GM13977 (cell line): Measurements from ENCODE around the gene ERBB4.
"Not testable (repeated sequence)": the region's sequence is repeated elsewhere in the genome, so short reads cannot be mapped to it uniquely, and the experiment has no call there.

Experiments used
- DNase-seq: peaks from one replicate; pipeline ENCODE4 v3.0.0; 2012; ENCODE audit warnings: low spot score
- in situ Hi-C: fragments of 300-500 bp; cut with MboI; formaldehyde crosslinking; loops from one replicate; pipeline ENCODE4 v1.12.0; 2022; ENCODE audit warnings: low sequenced_read_pairs, low pct_unique_long_range_greater_than_20kb, mixed read lengths, inconsistent platforms; ENCODE audit not compliant: unreplicated experiment
- TF ChIP-seq, protein P1 (sequence below): IDR thresholded peaks from 2 replicates; pipeline ENCODE4 v1.5.1; 2012; ENCODE audit warnings: mild to moderate bottlenecking, control low read depth; ENCODE audit not compliant: insufficient read depth; ENCODE audit errors: extremely low read depth, missing control alignments

Gene ERBB4

DNA sequence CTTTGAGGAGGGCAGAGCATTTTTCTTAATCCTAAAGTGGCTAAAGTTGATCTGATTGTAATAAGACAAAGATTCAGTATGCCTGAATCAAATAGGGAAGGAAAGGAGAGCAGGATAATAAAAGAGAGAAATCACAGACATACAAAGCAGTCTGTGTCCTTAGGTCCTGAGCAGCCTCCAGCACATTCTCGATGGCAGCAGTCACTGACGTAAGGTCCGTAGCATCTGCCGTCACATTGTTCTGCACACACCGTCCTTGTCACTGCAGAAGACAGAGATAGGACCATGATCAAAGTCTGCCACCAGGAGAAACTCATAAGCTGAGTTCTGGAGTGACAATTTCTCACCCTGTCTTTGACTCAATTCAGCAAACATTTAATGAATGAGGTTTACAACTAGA is 813.7 kb downstream of the ERBB4 start:
- TF ChIP-seq, protein P1, sequence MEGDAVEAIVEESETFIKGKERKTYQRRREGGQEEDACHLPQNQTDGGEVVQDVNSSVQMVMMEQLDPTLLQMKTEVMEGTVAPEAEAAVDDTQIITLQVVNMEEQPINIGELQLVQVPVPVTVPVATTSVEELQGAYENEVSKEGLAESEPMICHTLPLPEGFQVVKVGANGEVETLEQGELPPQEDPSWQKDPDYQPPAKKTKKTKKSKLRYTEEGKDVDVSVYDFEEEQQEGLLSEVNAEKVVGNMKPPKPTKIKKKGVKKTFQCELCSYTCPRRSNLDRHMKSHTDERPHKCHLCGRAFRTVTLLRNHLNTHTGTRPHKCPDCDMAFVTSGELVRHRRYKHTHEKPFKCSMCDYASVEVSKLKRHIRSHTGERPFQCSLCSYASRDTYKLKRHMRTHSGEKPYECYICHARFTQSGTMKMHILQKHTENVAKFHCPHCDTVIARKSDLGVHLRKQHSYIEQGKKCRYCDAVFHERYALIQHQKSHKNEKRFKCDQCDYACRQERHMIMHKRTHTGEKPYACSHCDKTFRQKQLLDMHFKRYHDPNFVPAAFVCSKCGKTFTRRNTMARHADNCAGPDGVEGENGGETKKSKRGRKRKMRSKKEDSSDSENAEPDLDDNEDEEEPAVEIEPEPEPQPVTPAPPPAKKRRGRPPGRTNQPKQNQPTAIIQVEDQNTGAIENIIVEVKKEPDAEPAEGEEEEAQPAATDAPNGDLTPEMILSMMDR, result no peak
- in situ Hi-C loops, result no loop called here
- no peak for DNase-seq

DNA sequence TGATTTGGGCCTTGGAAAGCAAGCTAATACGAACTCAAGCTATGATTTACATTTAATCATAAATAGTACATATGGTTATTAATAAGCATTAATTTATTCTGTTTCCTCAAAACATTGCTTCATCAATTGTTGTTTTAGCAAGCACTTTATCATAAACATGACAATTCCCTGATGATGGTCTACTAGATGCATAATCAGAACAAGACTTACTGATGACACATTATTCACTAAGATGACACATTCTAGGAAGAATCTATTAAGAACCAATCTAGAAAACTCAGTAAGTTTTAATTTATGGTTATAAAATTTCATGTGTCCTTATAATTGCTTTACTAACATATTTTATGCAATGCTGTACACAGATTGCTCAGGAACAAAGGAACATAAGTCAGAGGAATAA is 815.2 kb downstream of the ERBB4 start:
- TF ChIP-seq, protein P1, result no peak
- no peak for DNase-seq

DNA sequence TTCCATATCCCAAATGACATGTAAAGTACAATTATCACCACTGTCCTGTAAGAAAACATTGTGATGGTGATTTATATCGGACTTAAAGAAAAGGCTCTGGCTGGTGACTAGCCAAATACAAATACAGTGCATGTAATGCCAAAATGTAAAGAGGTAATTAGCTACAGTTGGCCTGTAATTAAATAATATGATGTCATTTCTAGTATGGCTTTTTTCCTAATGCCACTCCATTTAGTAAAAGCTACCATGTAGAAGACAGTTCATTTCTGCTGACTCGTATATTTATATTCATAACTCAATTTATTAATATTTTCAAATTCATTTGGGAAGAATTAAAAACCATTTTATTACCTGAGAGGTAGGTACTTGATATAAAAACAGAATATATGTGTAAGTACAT is 815.7 kb downstream of the ERBB4 start:
- TF ChIP-seq, protein P1, result no peak
- in situ Hi-C loops, result no loop called here
- no peak for DNase-seq

More for the DNA sequence above, 815.2 kb downstream of the ERBB4 start:
- in situ Hi-C loops, result no loop called here

DNA sequence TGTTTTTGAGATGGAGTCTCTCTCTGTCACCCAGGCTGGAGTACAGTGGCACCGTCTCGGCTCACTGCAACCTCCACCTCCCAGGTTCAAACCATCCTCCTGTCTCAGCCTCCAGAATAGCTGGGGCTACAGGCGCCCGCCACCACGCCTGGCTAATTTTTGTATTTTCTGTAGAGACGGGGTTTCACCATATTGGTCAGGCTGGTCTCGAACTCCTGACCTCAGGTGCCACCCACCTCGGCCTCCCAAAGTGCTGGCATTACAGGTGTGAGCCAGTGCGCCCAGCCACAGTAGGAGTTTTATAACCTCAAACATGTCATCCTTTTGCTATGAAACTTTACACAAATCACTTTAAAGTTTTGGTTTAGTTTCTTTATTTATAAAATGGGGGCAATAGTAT is 816.7 kb downstream of the ERBB4 start:
- in situ Hi-C loops, DNase-seq: not testable (repeated sequence)

DNA sequence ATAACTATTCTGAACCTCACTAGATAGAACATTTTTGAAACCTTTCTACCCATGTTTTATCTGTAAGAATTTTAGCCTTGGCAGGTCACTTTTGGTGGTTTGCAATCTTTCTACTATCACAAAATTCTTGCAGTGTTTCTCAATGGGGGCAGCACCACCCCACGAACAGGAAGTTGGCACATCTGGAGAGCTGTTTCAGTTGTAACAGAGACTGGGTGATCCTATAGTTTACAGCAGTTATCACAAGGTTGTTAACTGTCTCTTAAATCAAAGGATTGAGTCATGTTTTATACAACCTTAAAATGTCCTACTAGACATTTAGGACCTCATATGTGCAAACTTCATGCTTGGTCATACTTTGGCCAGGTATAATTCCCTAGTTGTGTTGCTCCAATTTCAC is 829.2 kb downstream of the ERBB4 start:
- in situ Hi-C loops, result no loop called here
- TF ChIP-seq, protein P1, result no peak
- DNase-seq, result no peak

DNA sequence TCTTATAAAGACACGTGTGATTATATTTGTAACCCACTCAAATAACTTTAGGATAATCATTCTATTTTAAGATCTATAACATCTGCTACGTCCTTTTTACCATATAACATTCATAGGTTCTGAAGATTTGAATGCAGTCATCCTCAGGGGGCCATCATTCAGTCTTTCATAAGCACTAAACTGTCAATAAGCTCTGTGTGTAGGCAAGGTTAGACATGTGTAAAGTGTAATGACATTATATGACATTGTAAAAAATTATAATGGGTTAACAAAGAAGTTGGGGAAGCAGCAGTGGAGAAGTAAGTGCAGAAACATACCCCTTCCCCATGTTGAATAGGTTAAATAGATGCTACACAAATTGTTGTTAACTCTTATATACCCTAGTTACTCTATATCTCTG is 845.9 kb downstream of the ERBB4 start:
- no peak for DNase-seq
- TF ChIP-seq, protein P1, result no peak

DNA sequence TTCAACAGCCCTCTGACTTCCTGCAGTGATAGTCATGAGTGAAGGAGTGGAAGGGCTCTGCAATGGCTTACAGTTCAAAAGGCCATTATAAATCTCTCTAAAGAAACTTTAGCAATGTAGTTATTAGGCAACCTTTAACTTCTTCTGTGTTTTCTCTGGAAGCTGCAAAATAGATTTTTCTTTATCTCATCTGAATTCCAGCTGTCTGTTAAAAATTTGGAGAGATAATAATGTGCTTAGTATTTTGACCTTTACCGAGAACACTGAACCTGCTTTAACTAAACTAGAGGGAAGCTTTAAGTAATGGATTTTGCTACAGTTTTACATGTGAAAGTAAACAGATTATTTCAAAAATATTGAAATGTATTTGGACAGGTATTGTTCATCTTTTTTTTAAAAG is 847.9 kb downstream of the ERBB4 start:
- DNase-seq, result no peak
- in situ Hi-C loops, result no loop called here
- TF ChIP-seq, protein P1, result no peak

More for the DNA sequence above, 845.9 kb downstream of the ERBB4 start:
- in situ Hi-C loops, result no loop called here
